ENCODE results near the gene ZNF132. TPM values are rescaled to one million over a fixed set of nuclear protein-coding genes. Genes with fewer than 3 reads are reported as not detected.
"Not testable (repeated sequence)": the region's sequence is repeated elsewhere in the genome, so short reads cannot be mapped to it uniquely, and the experiment has no call there.

Gene ZNF132
- total RNA-seq (2021) (2.3 to 2.7 TPM (median 2.6 TPM) in 3 replicates), Bru-seq, nascent RNA (percentile 70 among the genes with signal in this experiment)
- long read RNA-seq, experiment 1, partial matches to known transcripts: 0 of 4 reads
- long read RNA-seq, experiment 1, other reads (novel, unspliced or antisense): 1 of 4 reads
- long read RNA-seq, experiment 2, partial matches to known transcripts: 0 of 2 reads
- long read RNA-seq, experiment 2, other reads (novel, unspliced or antisense): 0 of 2 reads
- long read RNA-seq, experiment 3: 0 reads

DNA sequence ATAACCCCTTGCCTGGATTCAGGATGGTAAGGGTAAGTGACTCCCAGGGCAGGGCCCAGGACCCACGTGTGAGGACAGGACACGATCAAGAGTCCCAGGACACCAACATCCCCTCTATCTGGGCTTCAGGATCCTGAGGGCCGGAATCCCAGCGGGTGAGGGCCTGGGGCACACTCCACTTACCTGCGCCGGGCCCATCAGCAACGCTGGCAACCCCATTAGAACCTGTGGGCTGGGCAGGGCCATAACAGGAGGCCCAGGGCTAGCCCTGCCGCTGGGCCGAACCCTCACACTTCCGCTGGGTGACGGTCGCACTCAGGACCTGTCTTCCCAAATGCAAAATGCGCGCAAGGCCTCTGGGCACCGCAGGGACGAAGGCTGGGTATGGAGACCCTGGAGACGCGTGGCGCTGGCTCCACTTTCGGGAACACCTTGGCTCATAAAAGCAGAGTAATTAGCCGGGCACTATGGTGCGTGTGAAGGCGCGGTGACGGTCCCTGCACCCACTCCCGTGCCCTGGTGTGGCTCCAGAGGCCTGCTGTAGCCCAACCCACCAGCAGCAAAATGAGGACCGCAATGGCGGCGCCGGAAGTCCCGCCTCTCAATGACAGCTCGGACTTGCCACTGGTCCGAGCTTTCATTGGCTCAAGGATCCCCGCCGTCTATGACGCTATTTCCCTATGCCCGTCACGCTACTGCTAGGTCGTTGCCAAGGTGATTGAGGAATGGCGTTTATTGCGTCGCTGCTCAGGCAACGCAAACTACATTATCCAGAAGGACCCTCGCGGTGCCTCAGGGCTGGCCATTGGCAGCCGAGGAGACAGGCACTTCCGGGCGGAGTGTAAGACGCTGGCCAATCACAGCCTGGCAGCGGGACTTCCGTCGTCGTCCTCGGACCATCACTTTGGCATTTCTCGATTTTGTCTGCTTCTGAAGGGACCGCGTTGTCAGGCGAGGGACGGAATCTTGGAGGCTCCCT is at the start of gene ZNF132:
Gene ZNF132, minus strand, starts transcription at position 578 of the 979 bp plus-strand sequence. Its CDS starts 332 bp downstream, at position 246.
- peak; percentile 99 for ATAC-seq
- ChIA-PET CTCF (interaction anchor here (1.0 kb wide), 2 partner anchors 12 to 79 kb away, joined by 4 read pairs; partner anchors contain the start of genes ZBTB45 and ZNF324B), POLR2A (interaction anchor here (0.5 kb wide), 1 partner anchor 42 kb away, joined by 3 read pairs; no protein-coding TSS in a partner anchor)
- Mint-ChIP-seq H3K9me3 (peaks cover 83% of the 10 kb centered on the region), H3K4me1 (peaks cover 6% of the 10 kb centered on the region; the same call in 1 of the 2 replicates), H3K36me3 (peaks cover 53% of the 10 kb centered on the region), H3K27ac (peak within 1 kb of the TSS; percentile 68; the same call in 1 of the 2 replicates), H3K4me3 (peak within 1 kb of the TSS; percentile 77), H3K27me3 (ENCODE audit: low read depth) (peaks cover 72% of the 10 kb centered on the region)
- TF ChIP-seq CREM (CRISPR knock-in tag; IDR thresholded peaks at IDR 0.05): peak; percentile 32; the same call in 1 of the 2 replicates
- TF ChIP-seq NFYB (CRISPR knock-in tag; conservative IDR thresholded peaks at IDR 0.05; ENCODE audit: low read depth): peak; percentile 61
- TF ChIP-seq ZBTB21 (CRISPR knock-in tag; IDR thresholded peaks at IDR 0.05; ENCODE audit: borderline replicate concordance): peak; percentile 58; the same call in 1 of the 2 replicates
- TF ChIP-seq, protein P1, sequence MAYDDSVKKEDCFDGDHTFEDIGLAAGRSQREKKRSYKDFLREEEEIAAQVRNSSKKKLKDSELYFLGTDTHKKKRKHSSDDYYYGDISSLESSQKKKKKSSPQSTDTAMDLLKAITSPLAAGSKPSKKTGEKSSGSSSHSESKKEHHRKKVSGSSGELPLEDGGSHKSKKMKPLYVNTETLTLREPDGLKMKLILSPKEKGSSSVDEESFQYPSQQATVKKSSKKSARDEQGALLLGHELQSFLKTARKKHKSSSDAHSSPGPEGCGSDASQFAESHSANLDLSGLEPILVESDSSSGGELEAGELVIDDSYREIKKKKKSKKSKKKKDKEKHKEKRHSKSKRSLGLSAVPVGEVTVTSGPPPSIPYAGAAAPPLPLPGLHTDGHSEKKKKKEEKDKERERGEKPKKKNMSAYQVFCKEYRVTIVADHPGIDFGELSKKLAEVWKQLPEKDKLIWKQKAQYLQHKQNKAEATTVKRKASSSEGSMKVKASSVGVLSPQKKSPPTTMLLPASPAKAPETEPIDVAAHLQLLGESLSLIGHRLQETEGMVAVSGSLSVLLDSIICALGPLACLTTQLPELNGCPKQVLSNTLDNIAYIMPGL (CRISPR knock-in tag; IDR thresholded peaks at IDR 0.05): 0 out of 2 replicates have a peak, but pooled peaks have one; percentile 22
- TF ChIP-seq, protein P2, sequence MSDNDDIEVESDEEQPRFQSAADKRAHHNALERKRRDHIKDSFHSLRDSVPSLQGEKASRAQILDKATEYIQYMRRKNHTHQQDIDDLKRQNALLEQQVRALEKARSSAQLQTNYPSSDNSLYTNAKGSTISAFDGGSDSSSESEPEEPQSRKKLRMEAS (CRISPR knock-in tag; IDR thresholded peaks at IDR 0.05): peak; percentile 81
- TF ChIP-seq, protein P3, sequence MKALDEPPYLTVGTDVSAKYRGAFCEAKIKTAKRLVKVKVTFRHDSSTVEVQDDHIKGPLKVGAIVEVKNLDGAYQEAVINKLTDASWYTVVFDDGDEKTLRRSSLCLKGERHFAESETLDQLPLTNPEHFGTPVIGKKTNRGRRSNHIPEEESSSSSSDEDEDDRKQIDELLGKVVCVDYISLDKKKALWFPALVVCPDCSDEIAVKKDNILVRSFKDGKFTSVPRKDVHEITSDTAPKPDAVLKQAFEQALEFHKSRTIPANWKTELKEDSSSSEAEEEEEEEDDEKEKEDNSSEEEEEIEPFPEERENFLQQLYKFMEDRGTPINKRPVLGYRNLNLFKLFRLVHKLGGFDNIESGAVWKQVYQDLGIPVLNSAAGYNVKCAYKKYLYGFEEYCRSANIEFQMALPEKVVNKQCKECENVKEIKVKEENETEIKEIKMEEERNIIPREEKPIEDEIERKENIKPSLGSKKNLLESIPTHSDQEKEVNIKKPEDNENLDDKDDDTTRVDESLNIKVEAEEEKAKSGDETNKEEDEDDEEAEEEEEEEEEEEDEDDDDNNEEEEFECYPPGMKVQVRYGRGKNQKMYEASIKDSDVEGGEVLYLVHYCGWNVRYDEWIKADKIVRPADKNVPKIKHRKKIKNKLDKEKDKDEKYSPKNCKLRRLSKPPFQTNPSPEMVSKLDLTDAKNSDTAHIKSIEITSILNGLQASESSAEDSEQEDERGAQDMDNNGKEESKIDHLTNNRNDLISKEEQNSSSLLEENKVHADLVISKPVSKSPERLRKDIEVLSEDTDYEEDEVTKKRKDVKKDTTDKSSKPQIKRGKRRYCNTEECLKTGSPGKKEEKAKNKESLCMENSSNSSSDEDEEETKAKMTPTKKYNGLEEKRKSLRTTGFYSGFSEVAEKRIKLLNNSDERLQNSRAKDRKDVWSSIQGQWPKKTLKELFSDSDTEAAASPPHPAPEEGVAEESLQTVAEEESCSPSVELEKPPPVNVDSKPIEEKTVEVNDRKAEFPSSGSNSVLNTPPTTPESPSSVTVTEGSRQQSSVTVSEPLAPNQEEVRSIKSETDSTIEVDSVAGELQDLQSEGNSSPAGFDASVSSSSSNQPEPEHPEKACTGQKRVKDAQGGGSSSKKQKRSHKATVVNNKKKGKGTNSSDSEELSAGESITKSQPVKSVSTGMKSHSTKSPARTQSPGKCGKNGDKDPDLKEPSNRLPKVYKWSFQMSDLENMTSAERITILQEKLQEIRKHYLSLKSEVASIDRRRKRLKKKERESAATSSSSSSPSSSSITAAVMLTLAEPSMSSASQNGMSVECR (CRISPR knock-in tag; IDR thresholded peaks at IDR 0.05; ENCODE audit: borderline replicate concordance): 0 out of 2 replicates have a peak, but pooled peaks have one; percentile 24
- TF ChIP-seq, protein P4, sequence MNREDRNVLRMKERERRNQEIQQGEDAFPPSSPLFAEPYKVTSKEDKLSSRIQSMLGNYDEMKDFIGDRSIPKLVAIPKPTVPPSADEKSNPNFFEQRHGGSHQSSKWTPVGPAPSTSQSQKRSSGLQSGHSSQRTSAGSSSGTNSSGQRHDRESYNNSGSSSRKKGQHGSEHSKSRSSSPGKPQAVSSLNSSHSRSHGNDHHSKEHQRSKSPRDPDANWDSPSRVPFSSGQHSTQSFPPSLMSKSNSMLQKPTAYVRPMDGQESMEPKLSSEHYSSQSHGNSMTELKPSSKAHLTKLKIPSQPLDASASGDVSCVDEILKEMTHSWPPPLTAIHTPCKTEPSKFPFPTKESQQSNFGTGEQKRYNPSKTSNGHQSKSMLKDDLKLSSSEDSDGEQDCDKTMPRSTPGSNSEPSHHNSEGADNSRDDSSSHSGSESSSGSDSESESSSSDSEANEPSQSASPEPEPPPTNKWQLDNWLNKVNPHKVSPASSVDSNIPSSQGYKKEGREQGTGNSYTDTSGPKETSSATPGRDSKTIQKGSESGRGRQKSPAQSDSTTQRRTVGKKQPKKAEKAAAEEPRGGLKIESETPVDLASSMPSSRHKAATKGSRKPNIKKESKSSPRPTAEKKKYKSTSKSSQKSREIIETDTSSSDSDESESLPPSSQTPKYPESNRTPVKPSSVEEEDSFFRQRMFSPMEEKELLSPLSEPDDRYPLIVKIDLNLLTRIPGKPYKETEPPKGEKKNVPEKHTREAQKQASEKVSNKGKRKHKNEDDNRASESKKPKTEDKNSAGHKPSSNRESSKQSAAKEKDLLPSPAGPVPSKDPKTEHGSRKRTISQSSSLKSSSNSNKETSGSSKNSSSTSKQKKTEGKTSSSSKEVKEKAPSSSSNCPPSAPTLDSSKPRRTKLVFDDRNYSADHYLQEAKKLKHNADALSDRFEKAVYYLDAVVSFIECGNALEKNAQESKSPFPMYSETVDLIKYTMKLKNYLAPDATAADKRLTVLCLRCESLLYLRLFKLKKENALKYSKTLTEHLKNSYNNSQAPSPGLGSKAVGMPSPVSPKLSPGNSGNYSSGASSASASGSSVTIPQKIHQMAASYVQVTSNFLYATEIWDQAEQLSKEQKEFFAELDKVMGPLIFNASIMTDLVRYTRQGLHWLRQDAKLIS (CRISPR knock-in tag; IDR thresholded peaks at IDR 0.05; ENCODE audit: borderline replicate concordance): no peak
- TF ChIP-seq ETV6 (CRISPR knock-in tag; IDR thresholded peaks at IDR 0.05): no peak
- DNase-seq (ENCODE audit: low spot score): peak; percentile 88

DNA sequence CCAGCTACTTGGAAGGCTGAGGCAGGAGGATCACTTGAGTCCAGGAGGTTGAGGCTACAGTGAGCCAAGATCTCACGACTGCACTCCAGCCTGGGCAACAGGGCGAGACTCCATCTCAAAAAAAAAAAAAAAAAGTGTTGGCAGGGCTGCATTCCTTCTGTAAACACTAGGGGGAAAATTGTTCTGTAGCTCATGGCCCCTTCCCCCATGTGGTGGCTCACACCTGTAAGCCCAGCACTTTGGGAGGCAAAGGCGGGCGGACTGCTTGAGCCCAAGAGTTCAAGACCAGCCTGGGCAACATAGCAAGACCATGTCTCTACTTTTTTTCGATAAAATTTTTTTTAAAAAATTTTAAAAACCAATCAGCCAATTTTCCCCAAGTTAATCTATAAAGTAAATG is 44.4 kb upstream of the ZNF132 start:
- H3K27ac Mint-ChIP-seq; H3K4me3 Mint-ChIP-seq; POLR2A ChIA-PET; H3K36me3 Mint-ChIP-seq; DNase-seq (ENCODE audit: low spot score); H3K27me3 Mint-ChIP-seq (ENCODE audit: low read depth); H3K4me1 Mint-ChIP-seq; H3K9me3 Mint-ChIP-seq; ATAC-seq: not testable (repeated sequence)
- CTCF ChIA-PET: interaction anchor here (0.6 to 1.3 kb wide), 6 partner anchors 17 to 98 kb away, joined by 3 to 4 read pairs (median 4); no protein-coding TSS in a partner anchor
